WI38 (cell line): ENCODE results near the gene TMEM169.

Experiments used
- H3K4me3 ChIP-seq: 2 replicates; pipeline ENCODE4 v1.5.1; 2011; ENCODE audit warnings: low read depth, mild to moderate bottlenecking, control low read depth, low read length
- CTCF ChIP-seq: IDR thresholded peaks from 2 replicates; pipeline ENCODE4 v1.5.1; 2012; ENCODE audit warnings: low read depth, mild to moderate bottlenecking, control low read depth, low read length

The TMEM169 gene

GRCh38 chr2:216092646-216093045 lies 10.9 kb downstream of the TMEM169 start:
- TF ChIP-seq CTCF = no peak
- no peak overlapping the region for H3K4me3 ChIP-seq

DNA sequence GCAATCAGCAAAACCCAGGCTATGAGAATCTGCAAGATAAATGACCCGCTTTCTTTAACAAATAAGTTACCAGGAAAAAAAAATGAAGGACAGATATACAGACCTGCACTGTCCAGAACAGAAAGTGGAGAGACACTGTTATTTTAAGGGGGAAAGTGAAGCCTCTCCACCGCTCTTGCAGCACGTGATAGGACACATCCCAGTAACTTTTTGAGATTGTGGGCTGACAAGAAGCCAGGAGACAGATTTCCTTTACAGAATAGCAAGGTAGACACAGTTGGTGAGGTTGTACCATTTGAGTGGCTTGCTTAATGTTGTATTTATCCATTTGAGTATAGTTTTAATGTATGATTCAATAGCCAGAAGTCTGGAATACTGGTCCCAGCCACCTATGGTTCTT lies 13.0 kb downstream of the TMEM169 start:
- H3K4me3 ChIP-seq = no peak overlapping the region
- TF ChIP-seq CTCF = no peak

- TF ChIP-seq CTCF = no peak
- no peak overlapping the region for H3K4me3 ChIP-seq
Measured at GRCh38 chr2:216098421-216099334, 17.0 kb downstream of the TMEM169 start.

- H3K4me3 ChIP-seq = no peak overlapping the region
- no peak for TF ChIP-seq CTCF
Measured at GRCh38 chr2:216101109-216101508, 19.4 kb downstream of the TMEM169 start.

DNA sequence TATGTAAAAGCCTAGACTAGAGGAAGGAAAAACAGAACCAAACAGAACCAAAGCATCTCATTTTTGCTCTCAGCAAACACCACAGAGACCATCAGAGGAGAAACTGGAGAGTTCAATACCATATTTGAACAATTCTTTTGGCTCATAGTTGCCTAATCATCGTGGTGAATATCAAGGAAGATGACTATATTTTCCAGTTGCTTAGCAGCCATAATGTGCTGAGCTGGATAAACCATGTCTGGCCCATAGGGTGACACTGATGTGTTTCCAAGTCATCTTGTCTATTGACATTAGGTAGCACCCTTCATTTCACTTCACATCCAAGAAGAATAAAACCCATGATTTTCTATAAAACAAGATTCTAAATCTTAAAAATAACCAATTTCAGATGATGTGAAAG lies 21.5 kb downstream of the TMEM169 start:
- H3K4me3 ChIP-seq = no peak overlapping the region
- TF ChIP-seq CTCF = no peak

GRCh38 chr2:216104691-216105090 lies 23.0 kb downstream of the TMEM169 start:
- no peak for TF ChIP-seq CTCF
- no peak overlapping the region for H3K4me3 ChIP-seq

- H3K4me3 ChIP-seq = no peak overlapping the region
- TF ChIP-seq CTCF = no peak
Measured at GRCh38 chr2:216107320-216107719, 25.6 kb downstream of the TMEM169 start.
